ES-I3 (cell line): ENCODE data around the gene ZNF850.

ENCODE experiments used
- H3K36me3 ChIP-seq: 2 replicates; pipeline ENCODE4 v1.6.1; 2013; ENCODE audit warnings: mild to moderate bottlenecking, low read length, control low read depth, moderate library complexity; ENCODE audit not compliant: insufficient read depth
- H3K4me1 ChIP-seq: 2 replicates; pipeline ENCODE4 v1.6.1; 2013; ENCODE audit warnings: mild to moderate bottlenecking, control low read depth, low read length; ENCODE audit not compliant: insufficient read depth
- H3K9ac ChIP-seq: 2 replicates; pipeline ENCODE4 v1.6.1; 2013; ENCODE audit warnings: low read depth, mild to moderate bottlenecking, low read length, moderate library complexity
- H3K9me3 ChIP-seq: 2 replicates; pipeline ENCODE4 v1.6.1; 2013; ENCODE audit warnings: mild to moderate bottlenecking, low read length, moderate library complexity; ENCODE audit not compliant: control insufficient read depth, insufficient read depth

Gene ZNF850

GRCh38 chr19:36672368-36672767 is 100.2 kb downstream of the ZNF850 start:
- no peak overlapping the region for H3K9ac ChIP-seq
- no peaks in the 10 kb centered on the region for H3K9me3 ChIP-seq
- H3K4me1 ChIP-seq, result no peaks in the 10 kb centered on the region
- H3K36me3 ChIP-seq, result no peaks in the 10 kb centered on the region

- Histone ChIP-seq H3K4me1 (no peaks in the 10 kb centered on the region), H3K9ac (no peak overlapping the region), H3K36me3 (no peaks in the 10 kb centered on the region), H3K9me3 (no peaks in the 10 kb centered on the region)
Observed at GRCh38 chr19:36668646-36669045, 104.0 kb downstream of the ZNF850 start.

- H3K9ac ChIP-seq, result peak overlapping the region; percentile 93; the same call in 1 of the 2 replicates
- H3K4me1 ChIP-seq, result no peaks in the 10 kb centered on the region
- no peaks in the 10 kb centered on the region for H3K36me3 ChIP-seq
- H3K9me3 ChIP-seq, result peaks cover 3% of the 10 kb centered on the region; the same call in 1 of the 2 replicates
Observed at GRCh38 chr19:36665832-36666231, 106.8 kb downstream of the ZNF850 start.
